ENCODE results near the gene CLNK. TPM values are rescaled to one million over a fixed set of nuclear protein-coding genes. Genes with fewer than 3 reads are reported as not detected.

CLNK gene
- total and polyA plus RNA-seq, 2 of the 13 experiments (the other 11 are each of a cell fraction or from before 2014, with no cell fraction given) = not detected

GRCh38 chr4:10703156-10703555 lies 18.6 kb upstream of the CLNK start:
- Histone ChIP-seq H3K27ac (ENCODE audit: extremely low read length, insufficient read depth, low read length) (no peak overlapping the region), H4K20me1 (ENCODE audit: insufficient read depth, low read length) (no peaks in the 10 kb centered on the region), H3K4me1 (ENCODE audit: insufficient read depth, low read length) (no peaks in the 10 kb centered on the region), H3K27me3 (ENCODE audit: control insufficient read depth in 1 of 2, insufficient read depth in 2 of 2, low read length in 2 of 2) (no peaks in the 10 kb centered on the region), H2AFZ (ENCODE audit: low read length) (no peak overlapping the region), H3K4me3 (replicated peaks in 1 of 3; ENCODE audit: insufficient read depth in 1 of 3, low read depth in 2 of 3, low read length in 3 of 3) (no peak overlapping the region), H3K9ac (ENCODE audit: insufficient read depth, low read depth, low read length) (no peak overlapping the region), H3K9me3 (ENCODE audit: low read length) (no peaks in the 10 kb centered on the region), H3K36me3 (replicated peaks in 1 of 2; ENCODE audit: control insufficient read depth in 1 of 2, insufficient read depth in 2 of 2, low read length in 2 of 2) (no peaks in the 10 kb centered on the region), H3K79me2 (ENCODE audit: insufficient read depth, low read length) (no peaks in the 10 kb centered on the region), H3K4me2 (ENCODE audit: low read depth, low read length) (no peak overlapping the region)
- FAIRE-seq (no peak), DNase-seq (ENCODE audit: low spot score) (no peak), ATAC-seq (no peak)
- TF ChIP-seq ZNF337 (CRISPR knock-in tag; IDR thresholded peaks at IDR 0.05; ENCODE audit: borderline replicate concordance, low read depth) = no peak
- TF ChIP-seq BORCS8-MEF2B (CRISPR knock-in tag; IDR thresholded peaks at IDR 0.05) = no peak
- TF ChIP-seq FUBP1 (CRISPR knock-in tag; IDR thresholded peaks at IDR 0.05; ENCODE audit: borderline replicate concordance) = no peak
- TF ChIP-seq ZNF670 (CRISPR knock-in tag; IDR thresholded peaks at IDR 0.05; ENCODE audit: borderline replicate concordance) = no peak
- no peak for TF ChIP-seq NFKB2 (CRISPR knock-in tag; IDR thresholded peaks at IDR 0.05; ENCODE audit: borderline replicate concordance)
- TF ChIP-seq IRX3 (CRISPR knock-in tag; IDR thresholded peaks at IDR 0.05; ENCODE audit: borderline replicate concordance, low read depth) = no peak
- no peak for TF ChIP-seq THYN1 (CRISPR knock-in tag; IDR thresholded peaks at IDR 0.05; ENCODE audit: borderline replicate concordance, low read depth)
- no peak for TF ChIP-seq MAZ (IDR thresholded peaks at IDR 0.05; ENCODE audit: borderline replicate concordance, low read depth, low read length)
- TF ChIP-seq MAZ (CRISPR knock-in tag; IDR thresholded peaks at IDR 0.05; ENCODE audit: low read depth) = no peak
- TF ChIP-seq ZNF775 (CRISPR knock-in tag; IDR thresholded peaks at IDR 0.05; ENCODE audit: borderline replicate concordance) = no peak
- TF ChIP-seq POLR2AphosphoS2 (IDR thresholded peaks at IDR 0.05; ENCODE audit: low read depth, low read length) = no peak
- TF ChIP-seq ZNF703 (CRISPR knock-in tag; IDR thresholded peaks at IDR 0.05; ENCODE audit: borderline replicate concordance) = no peak
- TF ChIP-seq LCORL (IDR thresholded peaks at IDR 0.05) = no peak
- TF ChIP-seq LCORL (CRISPR knock-in tag; IDR thresholded peaks at IDR 0.05) = no peak
- no peak for TF ChIP-seq ZNF510 (CRISPR knock-in tag; IDR thresholded peaks at IDR 0.05; ENCODE audit: low read depth)
- no peak for TF ChIP-seq GTF2F1 (IDR thresholded peaks at IDR 0.05; ENCODE audit: low read length)
- no peak for TF ChIP-seq ZNF256 (CRISPR knock-in tag; conservative IDR thresholded peaks at IDR 0.05)
- no peak for TF ChIP-seq MEF2D (CRISPR knock-in tag; IDR thresholded peaks at IDR 0.05)
- no peak for TF ChIP-seq PPARG (CRISPR knock-in tag; conservative IDR thresholded peaks at IDR 0.05)
- no peak for TF ChIP-seq ARID4A (CRISPR knock-in tag; IDR thresholded peaks at IDR 0.05; ENCODE audit: borderline replicate concordance)
- TF ChIP-seq ISL2 (CRISPR knock-in tag; IDR thresholded peaks at IDR 0.05) = no peak
- TF ChIP-seq ZNF44 (CRISPR knock-in tag; IDR thresholded peaks at IDR 0.05) = no peak
- WGBS (ENCODE audit: low lambda C conversion rate) = 2% methylated on average over 5 of the region's 5 CpGs
- in situ Hi-C loops (cut with HindIII; ENCODE audit: extremely low pct_ligation_motif_present, low pct_unique_long_range_greater_than_20kb) (no loop called here), intact Hi-C loops (cut with micrococcal nuclease; ENCODE audit: unreplicated experiment) (no loop called here)
- ChIA-PET POLR2A (no interaction called here), CTCF (ENCODE audit: low intra/inter-chr PET ratio, low total read pairs) (no interaction called here)
- no TSS peak for BruUV-seq (replicated peaks)
